Activated T-helper 17 cell treated with anti-CD3 and anti-CD28 coated beads, Interleukin-2, amount 50 U/mL, for 72 hours (primary cell): ENCODE results near the gene PXK. TPM values are rescaled to one million over a fixed set of nuclear protein-coding genes. Genes with fewer than 3 reads are reported as not detected.

ENCODE experiments used
- ATAC-seq: fragments of 150-1000 bp; cut with Tn5 transposase; replicated peaks from 2 replicates; pipeline ENCODE4 v1.10.0; 2021; ENCODE audit warnings: mild to moderate bottlenecking, moderate library complexity
- H3K27ac Mint-ChIP-seq: one replicate; pipeline ENCODE4 v1.8.0; 2022; ENCODE audit warnings: mixed read lengths
- H3K27me3 Mint-ChIP-seq: one replicate; pipeline ENCODE4 v1.8.0; 2022; ENCODE audit warnings: mixed read lengths
- H3K36me3 Mint-ChIP-seq: one replicate; pipeline ENCODE4 v1.8.0; 2022; ENCODE audit warnings: low read depth, mild to moderate bottlenecking, mixed read lengths
- H3K4me1 Mint-ChIP-seq: one replicate; pipeline ENCODE4 v1.8.0; 2022; ENCODE audit warnings: mixed read lengths
- H3K4me3 Mint-ChIP-seq: one replicate; pipeline ENCODE4 v1.8.0; 2022; ENCODE audit warnings: mild to moderate bottlenecking, mixed read lengths
- H3K9me3 Mint-ChIP-seq: one replicate; pipeline ENCODE4 v1.8.0; 2022; ENCODE audit warnings: mixed read lengths
- total RNA-seq, 2 donors: library from RNA; stranded (reverse); gene quantifications; one replicate each; pipeline ENCODE4 v1.2.3, GENCODE V29; 2022

Gene PXK
- total RNA-seq, 2 donors from 2014 or later, result 17.8 to 27.1 TPM

DNA sequence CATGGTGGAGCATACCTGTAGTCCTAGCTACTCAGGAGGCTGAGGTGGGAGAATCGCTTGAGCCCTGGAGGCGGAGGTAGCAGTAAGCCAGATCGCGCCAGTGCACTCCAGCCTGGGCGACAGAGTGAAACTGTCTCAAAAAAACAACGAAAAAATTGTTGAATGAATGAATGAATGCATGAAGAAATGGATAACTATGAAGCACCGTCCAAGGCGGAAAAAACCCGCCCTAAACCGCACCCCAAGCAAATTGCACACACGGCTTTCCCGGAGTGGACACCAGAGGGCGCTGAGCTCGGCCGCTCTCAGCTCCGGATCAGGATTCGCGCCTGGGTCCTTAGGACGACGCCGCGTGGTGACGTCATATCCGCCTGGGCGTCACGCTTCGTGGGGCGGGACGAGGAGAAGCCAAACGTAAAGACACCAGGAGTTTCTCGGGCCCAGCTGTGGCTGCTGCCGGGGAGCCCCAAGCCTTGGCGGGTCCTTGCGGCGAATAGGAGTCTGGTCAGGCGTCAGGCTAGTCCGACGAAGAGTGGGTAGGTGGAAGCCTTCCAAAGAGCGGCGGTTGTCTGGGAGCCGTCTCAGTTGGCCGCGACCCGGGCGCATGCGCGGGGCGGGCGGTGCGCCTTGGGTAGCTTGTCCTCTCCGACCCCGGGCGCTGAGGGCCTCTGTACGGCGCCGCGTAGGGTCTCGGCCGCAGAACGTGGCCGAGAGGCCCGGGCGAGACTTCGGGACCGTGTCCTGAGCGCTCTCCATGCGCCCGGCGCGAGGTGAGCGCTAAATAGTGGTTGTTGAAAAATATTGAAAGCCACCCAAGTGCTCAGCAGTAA, 26.6 kb upstream of the PXK start, which contains the start of the genes HTD2 and RPP14:
Gene HTD2, plus strand, starts transcription at position 639 of the 830 bp plus-strand sequence. CDS start 11,094 bp downstream, outside the sequence.
Gene RPP14, plus strand, starts transcription at position 364 of the 830 bp plus-strand sequence. CDS start 4,085 bp downstream, outside the sequence.
- Mint-ChIP-seq H3K27me3 (peaks cover 4% of the 10 kb centered on the region), H3K4me3 (peak within 1 kb of the TSS; percentile 95), H3K36me3 (peaks cover 53% of the 10 kb centered on the region), H3K27ac (peak within 1 kb of the TSS; percentile 96), H3K9me3 (no peaks in the 10 kb centered on the region), H3K4me1 (peaks cover 11% of the 10 kb centered on the region)
- ATAC-seq, result peak; percentile 93

DNA sequence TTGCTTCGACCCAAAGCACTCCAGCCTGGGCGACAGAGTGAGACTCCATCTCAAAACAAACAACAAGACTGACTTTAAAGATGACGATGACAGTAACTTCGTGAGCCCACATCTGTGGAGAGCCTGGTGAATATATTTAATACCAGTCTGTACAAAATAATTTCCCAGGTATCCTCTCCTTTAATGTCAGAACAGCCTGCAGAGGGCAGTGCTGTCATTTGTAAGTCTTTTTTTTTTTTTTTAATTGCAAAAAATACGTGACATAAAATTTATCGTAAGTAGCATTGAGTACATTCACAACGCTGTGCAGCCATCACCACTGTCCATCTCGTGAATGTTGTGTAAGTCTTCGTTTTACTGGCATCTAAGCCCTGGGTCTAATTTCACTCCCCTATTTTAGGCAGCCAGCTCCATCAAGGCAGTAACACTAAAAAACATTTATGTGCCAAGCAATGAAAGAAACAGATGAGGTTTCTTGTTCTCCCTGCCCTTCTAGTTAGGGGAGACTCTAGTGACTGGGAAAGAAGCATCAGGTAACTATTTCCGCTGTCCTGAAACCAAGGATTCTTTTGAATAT, 25.0 kb upstream of the PXK start:
- Mint-ChIP-seq H3K4me1 (peaks cover 11% of the 10 kb centered on the region), H3K27ac (peak overlapping the region; percentile 96), H3K4me3 (peak overlapping the region; percentile 95), H3K36me3 (peaks cover 69% of the 10 kb centered on the region), H3K9me3 (no peaks in the 10 kb centered on the region), H3K27me3 (no peaks in the 10 kb centered on the region)
- no peak for ATAC-seq

DNA sequence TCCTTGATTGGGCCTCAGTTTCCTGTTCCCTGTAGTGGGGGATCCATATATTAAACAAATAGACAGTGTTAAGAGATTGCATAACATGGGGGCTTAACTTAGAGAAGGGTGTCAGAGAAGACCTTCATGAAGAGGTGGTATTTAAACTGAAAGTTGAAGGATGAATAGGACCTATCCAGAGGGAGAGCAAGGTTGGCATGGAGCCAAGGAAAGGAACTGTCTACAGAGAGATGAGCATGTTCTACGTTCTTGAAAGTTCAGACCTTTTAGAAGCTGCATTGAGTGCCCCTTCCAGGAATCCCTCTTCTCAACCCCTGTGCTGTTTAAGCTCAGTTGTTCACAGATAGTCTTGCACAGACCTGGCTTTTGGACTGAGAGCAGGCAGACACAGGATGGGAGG, 24.0 kb upstream of the PXK start:
- H3K36me3 Mint-ChIP-seq, result peaks cover 79% of the 10 kb centered on the region
- peak overlapping the region; percentile 96 for H3K27ac Mint-ChIP-seq
- no peak for ATAC-seq
- no peaks in the 10 kb centered on the region for H3K27me3 Mint-ChIP-seq
- H3K4me1 Mint-ChIP-seq, result peaks cover 11% of the 10 kb centered on the region
- H3K9me3 Mint-ChIP-seq, result no peaks in the 10 kb centered on the region
- H3K4me3 Mint-ChIP-seq, result peak overlapping the region; percentile 95

DNA sequence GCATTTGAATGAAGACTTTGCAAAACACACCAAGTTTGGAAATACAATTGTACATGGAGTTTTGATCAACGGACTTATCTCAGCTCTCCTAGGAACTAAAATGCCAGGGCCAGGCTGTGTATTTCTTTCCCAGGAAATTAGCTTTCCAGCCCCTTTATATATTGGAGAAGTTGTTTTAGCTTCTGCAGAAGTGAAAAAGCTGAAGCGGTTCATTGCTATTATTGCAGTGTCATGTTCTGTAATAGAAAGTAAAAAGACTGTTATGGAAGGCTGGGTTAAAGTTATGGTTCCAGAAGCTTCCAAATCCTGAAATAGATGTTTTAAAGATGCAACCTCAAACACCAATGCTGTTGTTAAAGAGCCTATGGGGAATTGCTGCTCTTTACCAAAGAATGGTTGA, 14.9 kb upstream of the PXK start:
- ATAC-seq, result no peak
- Mint-ChIP-seq H3K27ac (no peak overlapping the region), H3K4me1 (no peaks in the 10 kb centered on the region), H3K36me3 (peaks cover 79% of the 10 kb centered on the region), H3K4me3 (no peak overlapping the region), H3K27me3 (no peaks in the 10 kb centered on the region), H3K9me3 (no peaks in the 10 kb centered on the region)

DNA sequence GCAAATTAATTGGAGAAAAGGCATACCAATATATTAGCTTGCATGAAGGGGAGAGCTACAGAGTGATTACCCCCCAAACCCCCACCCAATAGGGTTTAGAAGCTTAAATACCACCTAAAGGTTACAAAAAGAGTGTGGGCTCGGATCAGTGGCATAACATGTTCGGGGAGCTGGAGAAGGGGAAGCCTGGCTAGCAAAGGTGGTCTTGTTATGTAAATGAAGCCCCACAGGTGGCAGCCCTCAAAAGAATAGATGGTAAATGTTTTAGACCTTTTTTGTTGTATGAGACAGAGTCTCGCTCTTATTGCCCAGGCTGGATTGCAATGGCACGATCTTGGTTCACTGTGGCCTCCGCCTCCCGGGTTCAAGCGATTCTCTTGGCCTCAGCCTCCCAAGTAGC, 10.9 kb upstream of the PXK start:
- Mint-ChIP-seq H3K4me3 (no peak overlapping the region), H3K9me3 (no peaks in the 10 kb centered on the region), H3K4me1 (peaks cover 14% of the 10 kb centered on the region), H3K27ac (no peak overlapping the region), H3K36me3 (peaks cover 39% of the 10 kb centered on the region), H3K27me3 (no peaks in the 10 kb centered on the region)
- no peak for ATAC-seq

DNA sequence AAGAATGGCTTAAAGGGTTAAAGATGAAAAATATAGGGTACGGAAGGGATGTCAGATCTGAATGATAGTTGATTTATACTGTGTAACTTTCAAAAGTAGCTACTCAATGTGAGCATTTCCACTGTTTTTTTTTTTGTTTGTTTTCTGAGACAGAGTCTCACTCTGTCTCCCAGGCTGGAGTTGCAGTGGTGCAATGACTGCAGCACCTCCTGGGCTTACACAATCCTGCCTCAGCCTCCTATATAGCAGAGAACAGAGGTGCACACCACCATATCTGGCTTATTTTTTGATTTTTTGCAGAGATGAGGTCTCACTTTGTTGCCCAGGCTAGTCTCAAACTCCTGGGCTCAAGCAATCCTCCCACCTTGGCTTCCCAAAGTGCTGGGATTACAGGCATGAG, 9.9 kb upstream of the PXK start:
- Mint-ChIP-seq H3K4me1 (peaks cover 14% of the 10 kb centered on the region), H3K36me3 (peaks cover 29% of the 10 kb centered on the region), H3K27ac (no peak overlapping the region), H3K9me3 (no peaks in the 10 kb centered on the region), H3K27me3 (no peaks in the 10 kb centered on the region), H3K4me3 (no peak overlapping the region)
- no peak for ATAC-seq

DNA sequence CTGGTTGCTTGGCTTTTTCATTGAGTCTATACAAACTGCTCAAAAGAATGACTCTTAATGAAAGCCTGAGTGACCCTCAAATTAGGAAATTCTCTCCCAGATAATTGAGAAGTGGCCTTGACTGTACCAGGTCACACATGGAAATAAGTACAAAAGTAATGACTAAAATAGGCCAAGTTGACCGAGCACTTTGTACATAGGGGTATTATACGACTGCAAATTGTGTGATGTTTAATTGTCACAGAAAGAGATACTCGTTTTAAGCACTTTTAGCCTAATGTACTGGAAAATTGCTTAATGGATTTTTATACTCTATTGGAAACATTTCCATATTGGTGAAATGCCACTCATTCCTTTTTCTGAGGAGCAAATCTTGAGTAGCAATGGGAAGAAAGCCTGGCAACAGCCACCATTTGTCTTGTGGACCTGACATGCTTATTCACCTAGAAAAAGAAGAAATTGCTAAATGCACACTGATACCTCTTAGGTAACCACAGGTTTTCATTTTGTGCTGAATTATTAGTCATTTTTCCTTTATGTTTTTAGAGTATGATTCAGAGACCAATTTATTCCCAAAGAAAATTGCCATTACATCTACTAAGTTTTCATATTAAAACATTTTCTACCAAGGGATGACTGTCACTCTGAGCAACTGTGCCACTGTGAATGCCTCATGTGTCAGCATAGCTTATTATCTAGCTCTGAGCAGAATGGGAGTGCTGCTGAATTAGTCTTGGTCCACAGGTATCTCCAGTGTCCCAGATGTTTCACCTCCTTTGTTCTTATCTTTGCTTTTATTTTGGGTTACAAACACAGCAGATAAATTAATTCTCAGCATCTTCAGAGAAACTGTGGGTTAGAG, 8.9 kb upstream of the PXK start:
- peak; percentile 92 for ATAC-seq
- H3K4me3 Mint-ChIP-seq, result peak overlapping the region; percentile 75
- peak overlapping the region; percentile 99 for H3K27ac Mint-ChIP-seq
- peaks cover 14% of the 10 kb centered on the region for H3K4me1 Mint-ChIP-seq
- no peaks in the 10 kb centered on the region for H3K27me3 Mint-ChIP-seq
- peaks cover 19% of the 10 kb centered on the region for H3K36me3 Mint-ChIP-seq
- no peaks in the 10 kb centered on the region for H3K9me3 Mint-ChIP-seq

DNA sequence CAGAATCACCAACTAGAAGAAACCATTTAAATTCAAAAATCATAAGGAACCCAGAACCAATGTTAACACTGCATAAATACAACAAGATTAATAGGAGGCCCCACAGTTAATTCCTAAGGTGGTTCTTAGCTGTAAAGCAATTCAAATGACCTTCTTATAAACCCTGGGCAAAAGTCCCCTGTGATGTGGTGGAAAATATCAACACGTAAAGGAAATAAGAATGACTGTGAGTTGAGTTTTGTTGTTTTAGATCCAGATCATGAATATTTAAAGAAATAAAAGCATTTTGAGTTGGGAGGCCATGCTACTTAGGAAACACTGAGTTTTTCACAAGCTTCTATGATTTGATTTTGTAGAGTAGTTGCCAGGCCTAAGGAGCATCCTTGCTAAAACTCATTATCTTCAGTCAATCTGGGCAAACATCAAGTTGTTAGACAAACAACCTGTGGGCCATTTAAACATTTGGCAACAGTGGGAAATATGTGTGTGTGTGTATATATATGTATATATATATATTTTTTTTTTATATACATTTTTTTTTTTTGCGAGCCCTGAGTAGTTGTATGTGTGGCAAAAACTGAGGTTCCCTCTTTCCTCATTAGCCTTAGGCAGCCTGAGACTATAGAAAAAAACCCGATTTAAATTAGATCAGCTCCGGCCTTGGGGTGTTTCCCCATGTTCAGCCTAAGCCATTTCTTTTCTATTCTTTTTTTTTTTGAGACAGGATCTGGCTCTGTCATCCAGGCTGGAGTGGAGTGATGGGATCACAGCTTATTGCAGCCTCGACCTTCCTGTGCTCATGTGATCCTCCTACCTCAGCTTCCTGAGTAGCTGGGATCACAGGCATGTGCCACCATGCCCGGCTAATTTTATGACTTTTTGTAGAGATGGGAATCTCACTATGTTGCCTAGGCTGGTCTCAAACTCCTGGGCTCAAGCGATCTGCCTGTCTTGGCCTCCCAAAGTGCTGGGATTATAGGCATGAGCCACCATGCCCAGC, 8.0 kb upstream of the PXK start:
- Mint-ChIP-seq H3K36me3 (peaks cover 10% of the 10 kb centered on the region), H3K27me3 (no peaks in the 10 kb centered on the region), H3K4me1 (peaks cover 14% of the 10 kb centered on the region), H3K27ac (peak overlapping the region; percentile 99), H3K4me3 (peak overlapping the region; percentile 75), H3K9me3 (no peaks in the 10 kb centered on the region)
- peak; percentile 69 for ATAC-seq

DNA sequence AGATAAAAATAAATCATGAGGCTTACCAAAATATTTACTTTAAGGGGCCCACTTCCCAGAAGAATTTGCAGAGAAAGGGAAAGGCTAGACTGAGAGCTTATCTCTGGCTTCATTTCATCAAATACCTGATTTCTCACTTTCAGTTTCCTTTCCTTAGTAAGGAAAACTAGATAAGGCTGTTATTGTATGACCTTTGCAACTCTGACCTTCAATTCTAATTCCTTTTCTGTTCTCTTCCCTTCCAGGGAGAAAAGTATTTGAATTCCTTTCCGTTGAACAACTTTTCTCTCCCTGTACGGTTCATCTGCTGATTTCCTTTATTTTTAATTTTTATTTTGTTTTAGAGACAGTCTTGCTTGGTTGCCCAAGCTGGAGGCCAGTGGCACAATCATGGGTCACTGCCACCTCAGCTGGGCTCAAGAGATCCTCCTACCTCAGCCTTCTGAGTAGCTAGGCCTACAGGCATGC, 7.1 kb upstream of the PXK start:
- Mint-ChIP-seq H3K27ac (peak overlapping the region; percentile 99), H3K36me3 (peaks cover 6% of the 10 kb centered on the region), H3K9me3 (no peaks in the 10 kb centered on the region), H3K4me1 (peaks cover 14% of the 10 kb centered on the region), H3K4me3 (peak overlapping the region; percentile 75), H3K27me3 (no peaks in the 10 kb centered on the region)
- no peak for ATAC-seq

DNA sequence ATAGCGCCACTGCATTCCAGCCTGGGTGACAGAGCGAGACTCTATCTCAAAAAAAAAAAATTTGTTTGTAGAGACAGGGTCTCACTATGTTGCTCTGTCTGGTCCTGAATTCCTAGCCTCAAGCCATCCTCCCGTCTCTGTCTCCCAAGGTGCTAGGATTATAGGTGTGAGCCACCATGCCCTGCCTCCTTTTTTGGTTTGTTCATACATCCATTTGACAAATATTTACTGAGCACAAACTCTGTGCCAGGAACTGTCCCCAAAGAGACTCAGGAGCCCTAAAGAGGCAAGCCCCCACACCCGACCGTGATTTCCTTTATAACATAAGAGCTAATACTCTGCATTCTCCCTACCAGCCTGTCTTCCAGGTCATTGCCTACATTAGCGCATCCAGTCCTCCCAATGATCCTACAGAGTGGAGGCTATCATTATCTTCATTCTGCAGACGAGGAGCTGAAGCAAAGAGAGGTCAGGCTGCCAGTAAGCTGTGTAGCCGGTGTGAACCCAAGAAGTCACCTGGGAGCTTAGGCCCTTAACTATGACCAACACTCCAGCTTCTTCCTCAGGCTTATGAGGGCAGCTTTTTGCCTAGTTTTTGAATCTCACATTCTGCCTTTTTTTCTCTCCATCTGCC, 6.3 kb upstream of the PXK start:
- Mint-ChIP-seq H3K4me1 (peaks cover 14% of the 10 kb centered on the region), H3K4me3 (no peak overlapping the region), H3K9me3 (no peaks in the 10 kb centered on the region), H3K36me3 (no peaks in the 10 kb centered on the region), H3K27ac (peak overlapping the region; percentile 44), H3K27me3 (no peaks in the 10 kb centered on the region)
- no peak for ATAC-seq

DNA sequence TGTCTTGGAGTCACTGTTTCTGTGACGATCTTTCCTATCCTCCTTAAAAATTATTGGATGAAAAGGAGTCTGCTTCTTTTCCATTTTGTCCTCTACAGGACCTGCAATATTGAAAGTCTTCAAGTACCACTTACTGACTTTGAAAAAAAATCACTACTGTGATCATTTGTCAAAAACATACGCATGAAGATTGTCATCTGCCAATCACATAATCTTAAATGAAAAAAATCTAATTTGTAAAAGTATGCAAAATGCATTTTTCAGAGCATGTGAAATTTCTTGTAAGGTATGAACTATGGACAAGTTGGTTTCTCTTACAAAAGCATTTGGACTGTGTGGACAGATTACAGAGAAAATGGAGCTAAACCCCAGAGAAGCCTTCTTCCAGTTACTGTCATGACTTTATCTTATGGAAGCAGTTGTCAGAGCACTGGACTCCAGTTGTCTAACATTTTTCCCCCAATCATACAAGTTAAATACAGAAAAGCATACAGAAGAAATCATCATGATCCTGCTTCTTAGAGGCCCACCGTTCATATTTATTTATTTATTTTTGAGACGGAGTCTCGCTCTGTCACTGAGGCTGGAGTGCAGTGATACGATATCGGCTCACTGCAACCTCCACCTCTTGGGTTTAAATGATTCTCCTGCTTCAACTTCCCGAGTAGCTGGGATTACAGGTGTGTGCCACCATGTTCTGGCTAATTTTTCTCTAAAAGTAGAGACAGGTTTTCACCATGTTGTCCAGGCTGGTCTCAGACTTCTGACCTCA, 3.4 kb upstream of the PXK start:
- ATAC-seq, result no peak
- Mint-ChIP-seq H3K9me3 (no peaks in the 10 kb centered on the region), H3K4me3 (no peak overlapping the region), H3K27me3 (no peaks in the 10 kb centered on the region), H3K36me3 (no peaks in the 10 kb centered on the region), H3K4me1 (peaks cover 15% of the 10 kb centered on the region), H3K27ac (no peak overlapping the region)

DNA sequence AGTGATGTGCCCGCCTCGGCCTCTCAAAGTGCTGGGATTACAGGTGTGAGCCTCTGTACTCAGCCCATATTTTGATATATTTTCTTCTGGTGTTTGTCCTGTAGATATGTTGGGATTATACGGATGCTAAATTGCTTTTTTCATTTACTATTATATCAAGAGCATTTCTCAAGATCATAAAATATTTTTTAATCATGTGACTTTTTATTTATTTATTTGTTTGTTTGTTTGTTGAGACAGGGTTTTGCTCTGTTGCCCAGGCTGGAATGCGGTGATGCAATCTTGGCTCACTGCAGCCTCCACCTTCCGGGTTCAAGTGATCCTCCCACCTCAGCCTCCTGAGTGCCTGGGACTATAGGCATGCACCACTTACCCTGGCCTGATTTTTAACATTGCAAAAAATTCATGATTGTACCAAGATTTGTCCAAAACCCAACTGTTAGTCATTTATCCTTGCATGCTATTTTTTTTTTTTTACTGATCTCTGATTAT, 2.7 kb upstream of the PXK start:
- no peak overlapping the region for H3K4me3 Mint-ChIP-seq
- H3K27ac Mint-ChIP-seq, result no peak overlapping the region
- no peaks in the 10 kb centered on the region for H3K27me3 Mint-ChIP-seq
- peaks cover 15% of the 10 kb centered on the region for H3K4me1 Mint-ChIP-seq
- no peaks in the 10 kb centered on the region for H3K9me3 Mint-ChIP-seq
- no peak for ATAC-seq
- H3K36me3 Mint-ChIP-seq, result peaks cover under 1% of the 10 kb centered on the region
